Stimulated activated CD4-positive, alpha-beta T cell treated with anti-CD3 and anti-CD28 coated beads, Interleukin-2, amount 100 ng/mL, for 24 hours (primary cell): ENCODE results near the gene MORN3.
"Not testable (repeated sequence)": the region's sequence is repeated elsewhere in the genome, so short reads cannot be mapped to it uniquely, and the experiment has no call there.

Experiments used
- DNase-seq, 2 donors: peaks; one replicate each; pipeline ENCODE4 v3.0.0-alpha.2; 2020

MORN3 gene

GRCh38 chr12:121637231-121637914 is 32.1 kb downstream of the MORN3 start:
- DNase-seq: peak; percentile 58 to 59

- no peak for DNase-seq
These were observed 34.6 kb downstream of the MORN3 start for GRCh38 chr12:121634836-121635235.

GRCh38 chr12:121633833-121634196 is 35.6 kb downstream of the MORN3 start:
- not testable (repeated sequence) for DNase-seq

- no peak for DNase-seq
These were observed 37.1 kb downstream of the MORN3 start for GRCh38 chr12:121632069-121632970.

- DNase-seq: no peak
These were observed 38.6 kb downstream of the MORN3 start for GRCh38 chr12:121630791-121631355.

GRCh38 chr12:121628536-121628935 is 40.9 kb downstream of the MORN3 start:
- peak in 1 of 2 donors; percentile 22 for DNase-seq

- peak; percentile 29 to 34 for DNase-seq
These were observed 41.4 kb downstream of the MORN3 start for GRCh38 chr12:121628037-121628436.

- peak; percentile 89 to 91 for DNase-seq
These were observed 42.4 kb downstream of the MORN3 start for GRCh38 chr12:121626853-121627640.

- DNase-seq: peak; percentile 94 to 99
These were observed 43.2 kb downstream of the MORN3 start, which contains the start of gene ORAI1 for GRCh38 chr12:121626087-121626852. ORAI1 (plus strand) TSS chr12:121626530.

GRCh38 chr12:121620333-121620891 is 49.0 kb downstream of the MORN3 start:
- no peak for DNase-seq

- no peak for DNase-seq
These were observed 50.7 kb downstream of the MORN3 start for GRCh38 chr12:121618659-121619233.

GRCh38 chr12:121614872-121615467 is 54.5 kb downstream of the MORN3 start:
- DNase-seq: no peak

- no peak for DNase-seq
These were observed 56.0 kb downstream of the MORN3 start for GRCh38 chr12:121613462-121613861.

- DNase-seq: peak in 1 of 2 donors; percentile 45
These were observed 58.1 kb downstream of the MORN3 start for GRCh38 chr12:121611306-121611705.

- no peak for DNase-seq
These were observed 59.0 kb downstream of the MORN3 start for GRCh38 chr12:121610239-121611149.

GRCh38 chr12:121608301-121608700 is 61.2 kb downstream of the MORN3 start:
- DNase-seq: no peak

- DNase-seq: no peak
These were observed 65.9 kb downstream of the MORN3 start for GRCh38 chr12:121603581-121603980.

- DNase-seq: no peak
These were observed 66.7 kb downstream of the MORN3 start for GRCh38 chr12:121602766-121603165.

GRCh38 chr12:121600702-121601336 is 68.6 kb downstream of the MORN3 start:
- DNase-seq: no peak
